Neural crest cell (in vitro differentiated cells): Measurements from ENCODE around the gene SOCS6. TPM values are rescaled to one million over a fixed set of nuclear protein-coding genes. Genes with fewer than 3 reads are reported as not detected.
A peak's percentile ranks its signal among the peaks of the same experiment; 100 is the strongest.

Experiments used
- DNase-seq: peaks from one replicate; pipeline ENCODE4 v3.0.0; 2021; ENCODE audit warnings: low read depth, mixed read lengths, low spot score
- H3K27ac Mint-ChIP-seq: one replicate; pipeline ENCODE4 v1.8.0; 2021; ENCODE audit warnings: mild to moderate bottlenecking, mixed read lengths; ENCODE audit not compliant: unreplicated experiment
- H3K27me3 Mint-ChIP-seq: 2 replicates; pipeline ENCODE4 v1.8.0; 2021; ENCODE audit warnings: low read depth, mild to moderate bottlenecking, mixed read lengths
- H3K36me3 Mint-ChIP-seq: 2 replicates; pipeline ENCODE4 v1.8.0; 2021; ENCODE audit warnings: low read depth, mild to moderate bottlenecking, mixed read lengths
- H3K4me1 Mint-ChIP-seq: 2 replicates; pipeline ENCODE4 v1.8.0; 2021; ENCODE audit warnings: mixed read lengths
- H3K4me3 Mint-ChIP-seq: one replicate; pipeline ENCODE4 v1.8.0; 2021; ENCODE audit warnings: mild to moderate bottlenecking, mixed read lengths
- H3K9me3 Mint-ChIP-seq: 2 replicates; pipeline ENCODE4 v1.8.0; 2021; ENCODE audit warnings: mixed read lengths
- CTCF ChIP-seq: fragments of 200-600 bp; sonication (generic); conservative IDR thresholded peaks from 2 replicates; pipeline ENCODE4 v1.5.0; 2021; ENCODE audit warnings: antibody characterized with exemption, mild to moderate bottlenecking
- total RNA-seq: library from RNA; stranded (reverse); gene quantifications from 2 replicates; pipeline ENCODE4 v1.2.1, GENCODE V29; 2021

The SOCS6 gene
- total RNA-seq, 1 donor from 2014 or later: 28.9 TPM

- H3K27me3 Mint-ChIP-seq: peaks cover 2% of the 10 kb centered on the region
- DNase-seq: peak; percentile 31
- peaks cover 5% of the 10 kb centered on the region for H3K36me3 Mint-ChIP-seq
- peaks cover 46% of the 10 kb centered on the region for H3K4me1 Mint-ChIP-seq
- peak overlapping the region; percentile 96 for H3K4me3 Mint-ChIP-seq
- H3K27ac Mint-ChIP-seq: peak overlapping the region; percentile 98
- no peak for TF ChIP-seq CTCF
- no peaks in the 10 kb centered on the region for H3K9me3 Mint-ChIP-seq
Observed at GRCh38 chr18:70289351-70290312, 787 bp downstream of the SOCS6 start.

GRCh38 chr18:70290482-70291294 lies 1.8 kb downstream of the SOCS6 start:
- DNase-seq: no peak
- Mint-ChIP-seq H3K4me3 (peak overlapping the region; percentile 96), H3K27ac (peak overlapping the region; percentile 27), H3K36me3 (peaks cover 5% of the 10 kb centered on the region), H3K27me3 (peaks cover 1% of the 10 kb centered on the region), H3K9me3 (no peaks in the 10 kb centered on the region), H3K4me1 (peaks cover 56% of the 10 kb centered on the region)
- no peak for TF ChIP-seq CTCF

GRCh38 chr18:70291295-70291574 lies 2.4 kb downstream of the SOCS6 start:
- Mint-ChIP-seq H3K4me3 (peak overlapping the region; percentile 96), H3K9me3 (no peaks in the 10 kb centered on the region), H3K27me3 (no peaks in the 10 kb centered on the region), H3K27ac (no peak overlapping the region), H3K36me3 (peaks cover 5% of the 10 kb centered on the region), H3K4me1 (peaks cover 62% of the 10 kb centered on the region)
- no peak for TF ChIP-seq CTCF
- no peak for DNase-seq

GRCh38 chr18:70292628-70293027 lies 3.8 kb downstream of the SOCS6 start:
- peak overlapping the region; percentile 37 for H3K27ac Mint-ChIP-seq
- no peak for TF ChIP-seq CTCF
- no peaks in the 10 kb centered on the region for H3K9me3 Mint-ChIP-seq
- peaks cover 73% of the 10 kb centered on the region for H3K4me1 Mint-ChIP-seq
- no peaks in the 10 kb centered on the region for H3K27me3 Mint-ChIP-seq
- H3K36me3 Mint-ChIP-seq: peaks cover 5% of the 10 kb centered on the region
- H3K4me3 Mint-ChIP-seq: peak overlapping the region; percentile 84
- DNase-seq: no peak

- H3K4me1 Mint-ChIP-seq: peaks cover 70% of the 10 kb centered on the region
Observed at GRCh38 chr18:70293166-70293565, 4.3 kb downstream of the SOCS6 start.

More at GRCh38 chr18:70293166-70293565, 4.3 kb downstream of the SOCS6 start:
- H3K27ac Mint-ChIP-seq: no peak overlapping the region
- no peak for DNase-seq
- H3K36me3 Mint-ChIP-seq: peaks cover 5% of the 10 kb centered on the region
- peak overlapping the region; percentile 84 for H3K4me3 Mint-ChIP-seq
- no peaks in the 10 kb centered on the region for H3K27me3 Mint-ChIP-seq
- H3K9me3 Mint-ChIP-seq: no peaks in the 10 kb centered on the region
- TF ChIP-seq CTCF: no peak
